ENCODE measurements around the gene TDP2. TPM values are rescaled to one million over a fixed set of nuclear protein-coding genes. Genes with fewer than 3 reads are reported as not detected.

Gene TDP2
- total RNA-seq, 2 donors from 2014 or later: 209 to 408 TPM

GRCh38 chr6:24640166-24640565 is 26.5 kb downstream of the TDP2 start:
- Histone ChIP-seq H3K4me3 (no peak overlapping the region), H3K4me1 (no peaks in the 10 kb centered on the region), H3K9me3 (no peaks in the 10 kb centered on the region), H3K27ac (no peak overlapping the region), H3K9ac (ENCODE audit: low read depth in 2 of 2, low read length in 2 of 2) (no peak overlapping the region), H3K36me3 (no peaks in the 10 kb centered on the region), H3K27me3 (no peaks in the 10 kb centered on the region)
- no peak for TF ChIP-seq CTCF (IDR thresholded peaks at IDR 0.05)
- intact Hi-C loops (cut with DNase I): no loop called here
- no peak for DNase-seq

DNA sequence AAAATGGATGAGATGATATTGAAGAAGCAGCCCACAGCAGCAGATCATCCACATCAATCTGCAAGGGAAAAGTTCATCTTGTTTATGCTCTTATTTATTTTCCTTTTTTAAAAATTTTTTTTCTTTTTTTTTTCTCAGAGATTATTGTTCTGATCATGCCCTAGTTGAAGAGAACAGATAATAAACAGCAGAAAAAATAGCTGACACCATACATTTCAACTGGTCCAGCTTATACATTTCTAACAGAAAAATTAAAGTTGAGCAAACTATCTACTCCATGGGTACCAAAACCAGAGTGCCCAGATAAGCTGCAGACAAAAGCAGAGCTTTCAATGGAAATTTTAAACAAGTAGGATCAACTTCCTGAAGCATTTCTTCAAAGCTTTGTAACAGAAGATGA is 30.0 kb downstream of the TDP2 start:
- Histone ChIP-seq H3K36me3 (no peaks in the 10 kb centered on the region), H3K27me3 (no peaks in the 10 kb centered on the region), H3K9me3 (no peaks in the 10 kb centered on the region), H3K9ac (ENCODE audit: low read depth in 2 of 2, low read length in 2 of 2) (no peak overlapping the region), H3K4me1 (no peaks in the 10 kb centered on the region), H3K4me3 (no peak overlapping the region), H3K27ac (no peak overlapping the region)
- DNase-seq: no peak
- intact Hi-C loops (cut with DNase I): no loop called here
- no peak for TF ChIP-seq CTCF (IDR thresholded peaks at IDR 0.05)

GRCh38 chr6:24632573-24632972 is 34.1 kb downstream of the TDP2 start:
- H3K4me3 ChIP-seq: no peak overlapping the region
- intact Hi-C loops (cut with DNase I): no loop called here
- H3K9me3 ChIP-seq: no peaks in the 10 kb centered on the region
- H3K9ac ChIP-seq (ENCODE audit: low read depth in 2 of 2, low read length in 2 of 2): no peak overlapping the region
- DNase-seq: no peak
- no peaks in the 10 kb centered on the region for H3K27me3 ChIP-seq
- no peak overlapping the region for H3K27ac ChIP-seq
- no peaks in the 10 kb centered on the region for H3K4me1 ChIP-seq
- TF ChIP-seq CTCF (IDR thresholded peaks at IDR 0.05): no peak
- H3K36me3 ChIP-seq: no peaks in the 10 kb centered on the region

DNA sequence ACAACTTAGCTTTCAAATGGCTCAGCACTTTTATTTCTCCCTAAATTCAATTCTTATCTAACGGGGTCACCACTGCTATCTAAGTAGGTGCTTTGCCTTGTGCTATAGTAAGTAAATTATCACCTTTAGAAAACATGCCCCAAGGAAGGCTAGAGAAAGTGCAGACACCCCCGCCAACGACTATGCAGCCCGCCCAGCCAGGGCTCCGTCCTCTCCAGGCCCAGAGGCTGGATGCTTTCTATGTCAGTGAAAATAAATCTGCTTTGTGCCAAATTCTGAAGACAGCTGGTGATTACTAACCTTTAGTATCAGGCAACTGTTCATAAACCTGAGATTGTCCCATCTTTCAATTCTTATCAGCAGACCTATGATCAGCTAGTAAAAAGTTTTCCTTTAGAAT is 35.0 kb downstream of the TDP2 start:
- Histone ChIP-seq H3K27me3 (no peaks in the 10 kb centered on the region), H3K27ac (no peak overlapping the region), H3K4me1 (no peaks in the 10 kb centered on the region), H3K4me3 (no peak overlapping the region), H3K9ac (ENCODE audit: low read depth in 2 of 2, low read length in 2 of 2) (no peak overlapping the region), H3K36me3 (no peaks in the 10 kb centered on the region), H3K9me3 (no peaks in the 10 kb centered on the region)
- intact Hi-C loops (cut with DNase I): no loop called here
- no peak for DNase-seq
- TF ChIP-seq CTCF (IDR thresholded peaks at IDR 0.05): no peak

DNA sequence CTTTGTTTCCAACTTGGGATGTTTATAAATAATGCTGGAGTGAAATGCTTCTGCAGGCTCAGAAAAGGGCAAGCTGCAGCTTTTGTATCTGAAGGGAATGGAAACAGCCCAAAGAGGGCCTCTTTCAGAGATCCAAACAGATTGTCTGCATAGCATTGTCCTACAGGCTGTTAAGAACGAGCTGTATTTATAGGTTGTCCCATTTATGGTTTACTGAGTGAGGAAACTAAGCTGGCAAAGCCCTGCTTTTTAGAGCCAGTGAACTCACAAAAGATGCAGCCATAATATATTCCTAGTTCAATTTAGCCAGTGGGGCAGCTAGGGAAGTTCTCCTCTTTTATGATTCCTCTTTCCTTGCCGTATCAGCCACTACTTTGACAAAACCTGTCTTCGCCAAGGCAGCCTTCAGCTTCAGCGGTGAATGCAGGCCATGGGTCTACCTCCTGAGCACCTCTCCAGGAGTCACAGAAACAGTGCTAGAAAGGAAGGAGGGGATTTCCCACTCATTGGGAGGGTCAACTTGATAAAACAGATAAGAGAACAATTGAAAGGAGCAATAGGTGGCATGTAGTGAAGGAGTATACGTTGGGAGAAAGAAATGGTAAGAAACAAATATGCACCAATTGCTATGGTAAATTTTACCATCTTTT is 35.7 kb downstream of the TDP2 start:
- DNase-seq: no peak
- intact Hi-C loops (cut with DNase I): no loop called here
- TF ChIP-seq CTCF (IDR thresholded peaks at IDR 0.05): no peak

More for the DNA sequence above, 35.7 kb downstream of the TDP2 start:
- H3K27me3 ChIP-seq: no peaks in the 10 kb centered on the region
- H3K9me3 ChIP-seq: no peaks in the 10 kb centered on the region
- no peaks in the 10 kb centered on the region for H3K36me3 ChIP-seq
- no peak overlapping the region for H3K9ac ChIP-seq (ENCODE audit: low read depth in 2 of 2, low read length in 2 of 2)
- no peaks in the 10 kb centered on the region for H3K4me1 ChIP-seq
- no peak overlapping the region for H3K4me3 ChIP-seq
- no peak overlapping the region for H3K27ac ChIP-seq
